GM18951 (cell line): ENCODE data around the gene ASB16.

Experiments
- POLR2A ChIP-seq: IDR thresholded peaks from 4 replicates; pipeline ENCODE4 v1.6.1; 2011; ENCODE audit warnings: mild to moderate bottlenecking; ENCODE audit not compliant: insufficient read length, insufficient read depth; ENCODE audit errors: extremely low read depth
- in situ Hi-C: fragments of 300-500 bp; cut with MboI; formaldehyde crosslinking; loops from one replicate; pipeline ENCODE4 v1.12.0; 2022; ENCODE audit warnings: low sequenced_read_pairs, mixed read lengths, inconsistent platforms; ENCODE audit not compliant: unreplicated experiment

The ASB16 gene

GRCh38 chr17:44188576-44189403 is 18.3 kb downstream of the ASB16 start:
- no peak for TF ChIP-seq POLR2A

GRCh38 chr17:44190481-44190880 is 20.0 kb downstream of the ASB16 start:
- TF ChIP-seq POLR2A: no peak
- in situ Hi-C loops: no loop called here

More at GRCh38 chr17:44188576-44189403, 18.3 kb downstream of the ASB16 start:
- in situ Hi-C loops: no loop called here

GRCh38 chr17:44191369-44191768 is 20.9 kb downstream of the ASB16 start:
- in situ Hi-C loops: no loop called here
- TF ChIP-seq POLR2A: no peak

- in situ Hi-C loops: no loop called here
- TF ChIP-seq POLR2A: peak; percentile 28
These were observed 21.5 kb downstream of the ASB16 start for GRCh38 chr17:44191941-44192496.

GRCh38 chr17:44192750-44193149 is 22.2 kb downstream of the ASB16 start:
- peak; percentile 14 for TF ChIP-seq POLR2A
- in situ Hi-C loops: no loop called here

GRCh38 chr17:44193326-44194084 is 23.0 kb downstream of the ASB16 start:
- in situ Hi-C loops: no loop called here
- TF ChIP-seq POLR2A: no peak

GRCh38 chr17:44197107-44197506 is 26.6 kb downstream of the ASB16 start:
- in situ Hi-C loops: no loop called here
- TF ChIP-seq POLR2A: no peak

GRCh38 chr17:44197980-44198720 is 27.6 kb downstream of the ASB16 start:
- peak; percentile 53 for TF ChIP-seq POLR2A
- in situ Hi-C loops: no loop called here

- in situ Hi-C loops: no loop called here
- TF ChIP-seq POLR2A: peak; percentile 44
These were observed 28.4 kb downstream of the ASB16 start for GRCh38 chr17:44198721-44199552.

- in situ Hi-C loops: loop anchor here (5.0 to 25.0 kb wide), 2 partner anchors 127 to 312 kb away; partner anchors contain the start of gene GPATCH8
- TF ChIP-seq POLR2A: peak; percentile 20
These were observed 29.3 kb downstream of the ASB16 start, which contains the start of gene ATXN7L3 for GRCh38 chr17:44199553-44200477. Gene ATXN7L3 (minus strand): TSS chr17:44199884. CDS start chr17:44198070, 1,814 bp downstream.
